Fibroblast of skin of scalp (primary cell): Measurements from ENCODE around the gene ANK3.

Source experiments
- DNase-seq: peaks from one replicate; pipeline ENCODE4 v3.0.0-alpha.2; 2013

ANK3 gene

GRCh38 chr10:60376221-60377041 is 13.2 kb downstream of the ANK3 start:
- DNase-seq, result no peak

- no peak for DNase-seq
These were observed 14.2 kb downstream of the ANK3 start for GRCh38 chr10:60375293-60376004.

- DNase-seq, result no peak
These were observed 14.8 kb downstream of the ANK3 start for GRCh38 chr10:60374836-60375235.

GRCh38 chr10:60372436-60372835 is 17.2 kb downstream of the ANK3 start:
- no peak for DNase-seq

DNA sequence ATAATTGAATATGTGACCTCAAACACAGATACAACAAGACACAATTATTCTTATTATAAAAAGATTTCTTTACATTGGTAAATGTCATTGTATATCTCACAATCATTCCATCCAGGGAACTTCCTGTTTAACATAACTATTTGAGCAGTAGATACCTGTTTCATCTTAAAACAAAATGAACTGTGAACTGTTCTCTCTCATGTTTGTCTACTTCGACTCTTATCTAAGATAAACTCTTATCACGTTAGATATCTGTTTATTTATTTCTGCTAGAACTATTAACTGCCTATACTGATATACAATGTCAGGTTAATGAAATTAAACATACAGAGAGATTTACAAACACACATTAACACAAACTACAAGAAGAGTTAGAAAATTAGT is 20.1 kb downstream of the ANK3 start:
- no peak for DNase-seq

- DNase-seq, result no peak
These were observed 20.7 kb downstream of the ANK3 start for GRCh38 chr10:60368875-60369546.

DNA sequence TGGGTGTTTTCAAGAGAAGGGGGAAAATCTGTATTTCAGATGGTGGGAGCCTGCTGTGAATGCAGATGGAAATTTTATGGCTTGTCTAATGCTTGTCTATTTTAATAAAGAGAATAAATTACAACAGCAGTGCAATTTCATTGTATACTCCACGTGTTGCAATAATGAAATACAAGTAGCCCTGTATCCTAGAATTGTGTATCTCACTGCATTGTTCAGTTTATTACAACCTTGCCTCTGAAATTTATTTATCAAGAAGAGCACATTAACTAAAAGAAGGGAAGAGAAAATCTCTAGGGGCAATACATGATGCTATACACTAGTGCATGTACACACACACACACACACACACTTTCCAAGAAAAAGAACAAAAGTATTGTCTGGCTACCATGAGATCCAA is 21.8 kb downstream of the ANK3 start:
- no peak for DNase-seq

DNA sequence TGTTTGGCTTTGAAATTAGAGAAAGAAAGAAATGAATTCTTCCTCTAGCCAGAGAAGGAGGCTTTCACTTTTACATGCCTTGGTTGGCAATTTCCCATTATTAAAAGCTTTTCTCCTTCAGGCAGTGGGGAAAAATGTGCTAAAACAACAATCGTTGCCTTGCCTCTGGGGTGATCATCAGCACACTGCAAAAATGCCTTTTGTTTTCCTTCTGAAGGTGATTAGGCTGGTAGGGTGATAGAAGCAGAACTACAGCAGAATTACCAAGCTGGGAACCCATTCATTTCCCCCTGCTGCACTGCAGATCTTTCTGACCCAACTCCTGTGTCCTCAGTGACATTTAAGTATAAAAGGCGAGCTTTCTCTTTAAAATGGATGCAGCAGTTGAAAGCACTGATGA is 22.2 kb downstream of the ANK3 start:
- DNase-seq, result peak; percentile 49

- DNase-seq, result no peak
These were observed 22.7 kb downstream of the ANK3 start for GRCh38 chr10:60367024-60367423.

GRCh38 chr10:60363187-60363586 is 26.5 kb downstream of the ANK3 start:
- DNase-seq, result no peak

- no peak for DNase-seq
These were observed 27.2 kb downstream of the ANK3 start for GRCh38 chr10:60362461-60362860.

DNA sequence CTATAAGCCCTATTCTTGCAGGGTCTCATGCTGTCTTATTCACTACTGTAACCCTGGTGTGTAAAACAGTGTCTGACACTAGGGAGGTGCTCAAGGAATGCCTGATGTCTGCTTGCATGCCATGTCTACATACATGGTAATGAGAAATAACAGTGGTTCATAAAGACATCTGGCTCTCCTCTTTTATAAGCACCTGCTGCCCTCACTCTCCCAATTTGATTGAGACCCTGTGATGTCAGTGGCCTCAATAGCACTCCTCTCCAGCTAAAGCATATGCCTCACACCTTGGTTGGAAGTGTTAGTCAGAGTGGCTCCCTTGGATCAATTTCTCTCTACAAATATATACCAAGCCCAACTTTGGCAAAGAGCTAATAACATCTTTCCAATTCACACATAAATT is 30.6 kb downstream of the ANK3 start:
- DNase-seq, result no peak

- DNase-seq, result no peak
These were observed 31.4 kb downstream of the ANK3 start for GRCh38 chr10:60358282-60358681.

DNA sequence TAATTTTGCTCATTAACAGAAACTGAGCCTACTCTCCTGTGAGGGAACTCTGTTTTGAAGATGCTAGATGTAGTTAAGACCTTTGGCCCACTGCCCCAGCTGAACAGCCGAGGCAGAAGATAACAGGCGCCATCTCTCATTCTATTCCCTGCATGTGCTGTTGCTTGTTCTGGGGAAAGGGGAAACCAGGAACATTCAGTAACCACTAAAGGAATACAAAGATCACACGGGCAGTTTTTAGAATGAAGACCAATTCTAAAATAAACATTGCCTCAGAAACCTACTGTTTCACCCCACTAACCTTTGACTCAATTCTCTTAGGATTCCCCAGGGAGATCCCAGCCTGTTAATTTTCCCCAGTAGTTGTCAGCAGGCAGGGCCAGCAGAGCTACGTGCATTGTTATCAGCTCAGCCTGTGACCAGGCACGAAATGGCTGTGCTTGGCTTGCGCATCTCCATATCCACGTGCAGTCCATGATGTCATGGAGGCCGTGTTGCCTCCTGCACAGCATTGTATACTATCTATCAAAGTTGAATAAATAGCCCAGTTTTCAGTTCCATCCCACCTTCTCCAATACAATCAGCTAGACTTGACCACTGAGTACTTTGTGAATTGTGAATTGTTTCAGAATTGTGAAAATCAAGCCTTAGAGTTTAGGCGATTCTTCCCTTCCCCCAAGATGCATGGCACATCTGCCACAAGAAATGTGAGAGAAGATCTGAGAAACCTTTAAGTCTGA is 36.0 kb downstream of the ANK3 start:
- DNase-seq, result peak; percentile 46

DNA sequence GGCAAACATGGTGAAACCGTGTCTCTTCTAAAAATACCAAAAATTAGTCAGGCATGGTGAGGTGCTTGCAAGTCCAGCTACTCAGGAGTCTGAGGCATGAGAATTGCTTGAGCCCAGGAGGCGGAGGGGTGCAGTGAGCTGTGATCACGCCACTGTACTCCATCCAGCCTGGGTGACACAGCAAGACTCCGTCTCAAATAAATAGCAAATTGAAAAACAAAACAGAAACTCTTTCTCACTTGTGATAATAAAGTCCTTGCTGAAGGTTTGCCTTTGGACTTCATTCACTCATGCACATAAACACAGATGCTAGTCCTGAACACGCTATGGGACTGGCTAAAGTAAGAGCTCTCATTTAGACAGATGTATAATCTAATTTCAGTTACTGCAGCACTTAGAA is 37.6 kb downstream of the ANK3 start:
- DNase-seq, result no peak

- DNase-seq, result no peak
These were observed 38.4 kb downstream of the ANK3 start for GRCh38 chr10:60351191-60351853.

- no peak for DNase-seq
These were observed 39.3 kb downstream of the ANK3 start for GRCh38 chr10:60350400-60350799.

DNA sequence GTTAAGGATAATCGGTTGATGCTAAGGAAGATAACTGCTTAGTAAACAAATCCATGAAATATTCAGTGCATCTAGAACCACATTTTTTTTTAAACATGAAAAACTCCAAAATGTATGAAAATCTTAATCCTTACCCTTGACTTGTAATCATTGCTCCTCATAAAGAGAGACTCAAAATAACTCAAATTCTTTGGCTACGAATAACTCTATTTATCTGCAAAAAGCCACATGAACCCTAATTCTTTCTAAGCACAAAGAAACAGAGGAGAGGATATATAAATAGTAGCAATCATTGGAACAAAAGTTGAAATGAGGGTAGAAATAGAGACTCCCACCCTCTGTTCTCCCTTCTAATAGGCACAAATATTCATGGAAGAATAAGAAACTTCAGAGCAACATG is 40.2 kb downstream of the ANK3 start:
- peak; percentile 36 for DNase-seq

- DNase-seq, result peak; percentile 48
These were observed 40.7 kb downstream of the ANK3 start for GRCh38 chr10:60348982-60349381.

GRCh38 chr10:60347270-60347669 is 42.4 kb downstream of the ANK3 start:
- DNase-seq, result no peak

DNA sequence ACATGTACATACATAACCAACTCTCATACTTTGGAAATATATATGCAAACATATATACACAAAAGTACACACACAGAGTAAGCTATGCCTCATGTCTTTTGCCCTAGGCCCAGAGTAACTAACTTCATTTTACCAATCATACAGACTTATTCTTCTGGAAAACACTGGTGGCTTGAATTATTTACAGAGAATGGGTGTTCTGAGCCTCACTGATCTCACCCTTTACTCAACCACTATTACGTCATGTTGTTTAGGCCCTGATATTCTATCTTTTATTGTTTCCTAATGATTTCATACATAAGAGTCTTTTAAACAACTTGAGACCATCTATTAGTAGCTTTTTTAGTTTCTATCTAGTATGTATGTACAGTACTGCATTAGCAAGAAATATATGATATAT is 43.0 kb downstream of the ANK3 start:
- no peak for DNase-seq

- DNase-seq, result no peak
These were observed 46.4 kb downstream of the ANK3 start for GRCh38 chr10:60343254-60343653.
